ENCODE data around the gene TTLL1. TPM values are rescaled to one million over a fixed set of nuclear protein-coding genes. Genes with fewer than 3 reads are reported as not detected.

The TTLL1 gene
- total RNA-seq, 1 experiment from 2014 or later: 5.5 TPM

- TF ChIP-seq, protein P1, sequence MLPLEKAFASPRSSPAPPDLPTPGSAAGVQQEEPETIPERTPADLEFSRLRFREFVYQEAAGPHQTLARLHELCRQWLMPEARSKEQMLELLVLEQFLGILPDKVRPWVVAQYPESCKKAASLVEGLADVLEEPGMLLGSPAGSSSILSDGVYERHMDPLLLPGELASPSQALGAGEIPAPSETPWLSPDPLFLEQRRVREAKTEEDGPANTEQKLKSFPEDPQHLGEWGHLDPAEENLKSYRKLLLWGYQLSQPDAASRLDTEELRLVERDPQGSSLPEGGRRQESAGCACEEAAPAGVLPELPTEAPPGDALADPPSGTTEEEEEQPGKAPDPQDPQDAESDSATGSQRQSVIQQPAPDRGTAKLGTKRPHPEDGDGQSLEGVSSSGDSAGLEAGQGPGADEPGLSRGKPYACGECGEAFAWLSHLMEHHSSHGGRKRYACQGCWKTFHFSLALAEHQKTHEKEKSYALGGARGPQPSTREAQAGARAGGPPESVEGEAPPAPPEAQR (CRISPR knock-in tag; IDR thresholded peaks at IDR 0.05): no peak
- TF ChIP-seq HMGXB4 (CRISPR knock-in tag; IDR thresholded peaks at IDR 0.05) (no peak), JAZF1 (CRISPR knock-in tag; IDR thresholded peaks at IDR 0.05) (no peak), PRDM15 (CRISPR knock-in tag; IDR thresholded peaks at IDR 0.05) (no peak), NFYB (CRISPR knock-in tag; conservative IDR thresholded peaks at IDR 0.05; ENCODE audit: low read depth) (no peak)
Measured at GRCh38 chr22:43012390-43012789, 76.8 kb downstream of the TTLL1 start (continued).

DNA sequence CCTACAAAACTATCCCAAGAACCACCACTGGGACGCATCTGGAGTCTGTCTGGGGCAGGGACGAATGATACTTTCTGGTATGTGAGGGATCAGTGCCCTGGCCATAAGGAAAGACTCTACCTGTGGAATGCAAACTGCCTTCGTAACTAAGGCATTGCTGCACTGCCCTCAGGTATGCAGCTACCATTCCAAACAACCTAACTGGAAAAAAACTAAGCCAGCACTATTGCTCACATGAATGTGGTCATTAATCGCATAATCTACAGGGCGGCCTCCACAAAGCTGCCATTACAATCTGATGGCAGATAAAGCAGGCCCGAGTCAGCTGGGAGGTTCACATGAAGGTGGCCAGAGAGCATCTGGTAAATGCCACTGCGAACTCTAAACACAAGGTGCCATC is 78.1 kb downstream of the TTLL1 start:
- DNase-seq (ENCODE audit: low spot score) (no peak), ATAC-seq (peak; percentile 3; the same call in 1 of the 2 replicates)
- POLR2A ChIA-PET: no interaction called here
- TF ChIP-seq, protein P2, sequence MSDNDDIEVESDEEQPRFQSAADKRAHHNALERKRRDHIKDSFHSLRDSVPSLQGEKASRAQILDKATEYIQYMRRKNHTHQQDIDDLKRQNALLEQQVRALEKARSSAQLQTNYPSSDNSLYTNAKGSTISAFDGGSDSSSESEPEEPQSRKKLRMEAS (CRISPR knock-in tag; IDR thresholded peaks at IDR 0.05): no peak
- TF ChIP-seq E2F1 (CRISPR knock-in tag; IDR thresholded peaks at IDR 0.05) (no peak), MYBL2 (CRISPR knock-in tag; IDR thresholded peaks at IDR 0.05) (no peak), ZNF532 (CRISPR knock-in tag; IDR thresholded peaks at IDR 0.05; ENCODE audit: borderline replicate concordance) (no peak), FOXP4 (CRISPR knock-in tag; IDR thresholded peaks at IDR 0.05) (no peak)
- Mint-ChIP-seq H3K36me3 (no peaks in the 10 kb centered on the region), H3K4me3 (no peak overlapping the region), H3K4me1 (peaks cover 51% of the 10 kb centered on the region), H3K9me3 (no peaks in the 10 kb centered on the region), H3K27ac (peak overlapping the region; percentile 72), H3K27me3 (ENCODE audit: low read depth) (peaks cover 7% of the 10 kb centered on the region; the same call in 1 of the 2 replicates)
- CTCF ChIA-PET: interaction anchor here (0.5 to 0.9 kb wide), 4 partner anchors 9 to 738 kb away, joined by 3 to 4 read pairs (median 3); no protein-coding TSS in a partner anchor
